Right kidney (tissue), 1 donor: ENCODE measurements around the gene XIRP1.
A peak's percentile ranks its signal among the peaks of the same experiment; 100 is the strongest.

Source experiments
- DNase-seq: peaks from one replicate; pipeline ENCODE4 v3.0.0-alpha.2; 2016

The XIRP1 gene

DNA sequence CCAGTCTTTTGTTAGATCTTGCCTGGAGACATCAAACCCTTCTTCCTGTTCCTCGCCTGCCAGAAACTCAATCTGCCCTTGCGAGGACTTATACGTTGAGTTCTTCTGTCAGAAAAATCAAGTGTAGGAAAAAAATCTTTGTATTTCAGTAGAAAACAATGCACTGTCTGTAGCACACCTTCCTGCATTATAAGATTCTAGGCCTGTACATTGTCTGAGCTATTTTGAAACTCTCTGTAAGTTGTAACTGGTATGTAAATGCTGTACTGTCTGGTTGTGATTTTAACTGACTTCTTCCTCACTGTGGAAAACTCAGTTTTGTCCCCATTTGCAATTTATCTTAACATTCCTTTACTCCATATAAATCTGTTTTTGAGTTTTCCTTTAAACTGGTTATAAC lies 17.7 kb upstream of the XIRP1 start:
- no peak for DNase-seq

DNA sequence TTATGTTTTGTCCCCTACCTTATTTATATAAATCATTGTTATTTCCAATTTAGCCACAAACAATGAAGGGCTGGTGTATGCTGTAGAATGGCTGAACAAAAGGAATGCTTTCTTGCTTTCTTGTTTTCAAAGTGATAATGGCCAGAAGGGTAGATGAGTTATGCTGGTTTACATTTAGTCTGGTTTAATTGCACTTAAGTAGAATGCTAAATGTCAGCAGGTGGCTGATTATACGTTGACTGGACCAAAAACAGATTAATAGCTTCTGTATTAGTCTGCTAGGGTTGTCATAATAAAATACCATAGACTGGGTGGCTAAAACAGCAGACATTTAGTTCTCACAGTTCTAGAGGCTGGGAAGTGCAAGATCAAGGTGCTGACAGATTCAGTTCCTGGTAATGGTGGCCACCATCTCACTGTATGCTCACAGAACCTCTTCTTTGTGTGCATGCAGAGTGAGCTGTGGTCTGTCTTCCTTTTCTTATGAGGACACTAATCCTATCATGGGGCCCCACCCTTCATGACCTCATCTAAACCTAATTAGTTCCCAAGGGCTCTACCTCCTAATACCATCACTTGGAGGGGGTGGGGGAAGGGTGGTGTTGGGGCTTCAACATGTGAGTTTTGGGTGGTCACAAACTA lies 17.1 kb upstream of the XIRP1 start:
- no peak for DNase-seq

DNA sequence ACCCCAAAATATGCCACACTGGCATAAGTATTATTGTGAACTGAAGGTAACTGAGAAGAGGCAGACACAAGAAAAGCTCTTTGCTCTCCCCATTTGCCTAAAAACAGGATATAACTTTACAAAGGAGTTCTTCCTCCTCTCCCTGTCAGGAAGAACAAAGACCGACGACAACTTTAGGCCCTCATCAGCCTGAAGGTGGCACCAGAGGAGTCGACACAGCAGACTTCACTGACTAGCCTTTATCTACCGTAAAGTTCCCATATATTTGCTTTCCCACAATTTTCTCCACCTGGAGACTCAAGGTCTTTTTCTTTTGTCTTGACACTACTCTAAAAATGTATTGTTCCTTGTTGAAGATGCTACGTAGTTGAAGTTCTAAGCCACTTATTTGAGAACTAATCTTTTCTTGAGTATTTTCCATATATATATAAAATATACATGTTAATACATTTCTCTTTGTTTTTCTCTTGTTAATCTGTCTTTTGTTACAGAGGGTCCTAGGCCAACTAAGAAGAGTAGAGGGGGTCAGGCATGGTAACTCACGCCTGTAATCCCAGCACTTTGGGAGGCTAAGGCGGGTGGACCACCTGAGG lies 16.2 kb upstream of the XIRP1 start:
- DNase-seq = no peak

DNA sequence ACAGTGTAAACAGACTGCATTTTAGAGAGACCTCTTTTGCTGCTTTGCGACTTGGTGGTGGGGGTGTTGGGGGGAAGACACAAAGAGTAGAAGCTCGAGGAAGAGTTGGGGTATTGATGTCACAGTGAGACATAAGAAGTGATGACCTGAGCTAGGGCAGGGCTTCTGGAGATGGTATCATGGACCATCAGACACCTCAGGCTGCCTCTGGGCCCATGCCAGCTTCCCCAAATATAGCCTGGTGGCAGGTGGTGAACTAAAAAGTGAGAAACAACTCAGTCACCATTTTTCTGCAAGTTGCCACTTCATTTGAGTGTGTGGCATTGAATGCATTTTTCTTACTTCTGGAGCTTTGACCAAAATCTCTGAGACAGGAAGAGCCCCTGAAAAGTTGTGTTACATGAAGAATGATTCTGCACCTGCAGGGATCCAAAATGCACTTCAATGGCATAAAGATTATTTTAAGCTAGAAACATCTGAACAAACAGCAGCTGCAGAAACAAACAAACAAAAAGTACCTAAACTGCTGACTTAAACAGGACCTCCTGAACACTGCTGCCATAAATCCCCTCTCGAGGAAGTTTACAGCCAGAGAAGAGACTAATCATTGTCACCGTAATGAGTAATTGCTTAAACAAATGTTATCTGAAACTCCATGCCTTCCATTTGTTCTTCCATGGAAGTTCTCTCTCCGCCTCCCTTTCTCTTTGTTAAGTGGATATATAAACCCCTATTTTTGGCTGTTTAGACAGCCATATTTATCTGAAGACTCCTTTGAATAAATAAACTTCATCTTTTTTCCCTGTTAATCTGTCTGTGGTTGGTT lies 15.2 kb upstream of the XIRP1 start:
- DNase-seq = no peak

DNA sequence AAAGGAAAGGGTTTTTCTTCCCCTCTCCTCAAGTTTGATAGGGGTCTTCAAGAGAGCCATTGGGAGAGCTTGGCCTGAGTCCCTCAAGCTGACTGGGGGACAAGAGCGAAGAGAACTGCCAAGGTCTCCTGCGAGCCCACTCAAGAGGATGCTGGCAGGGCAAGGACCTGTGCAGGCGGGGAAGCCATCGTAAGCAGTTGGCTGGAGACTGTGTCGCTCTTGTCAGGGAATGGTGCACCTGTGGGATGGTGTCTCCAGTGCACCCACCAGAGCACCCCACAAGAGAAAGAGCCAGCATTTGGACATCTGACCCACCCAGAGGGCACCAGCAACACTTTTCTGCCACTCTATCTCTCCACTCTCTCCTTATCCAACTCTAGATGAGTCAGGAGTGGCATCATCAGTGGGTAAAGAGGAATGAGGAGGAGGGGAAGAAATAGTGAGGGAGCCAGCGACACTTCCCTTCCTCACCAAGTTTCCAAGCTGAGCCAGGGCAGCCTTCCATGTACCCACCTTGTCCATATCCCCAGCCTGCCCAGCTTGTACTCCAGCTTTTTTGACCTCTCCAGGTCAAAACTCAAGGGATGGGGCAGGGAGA lies 13.6 kb upstream of the XIRP1 start:
- DNase-seq = no peak

DNA sequence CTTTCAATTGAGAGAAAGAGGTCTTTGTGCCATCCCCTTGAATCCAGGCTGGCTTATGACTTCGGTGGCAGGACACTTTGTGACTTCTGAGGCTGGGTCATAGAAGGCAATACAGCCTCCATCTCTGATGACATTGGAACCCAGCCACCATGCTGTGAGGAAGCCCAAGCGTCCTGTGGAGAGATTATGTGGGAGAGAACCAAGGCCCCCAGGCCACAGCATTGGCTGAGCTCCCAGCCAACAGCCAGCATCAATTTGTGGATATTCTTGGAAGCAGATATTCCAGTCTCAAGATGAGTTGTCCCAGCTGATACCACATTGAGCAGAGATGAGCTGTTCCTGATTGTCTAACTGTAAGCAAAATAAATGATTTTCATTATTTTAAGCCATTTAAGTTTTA lies 12.7 kb upstream of the XIRP1 start:
- DNase-seq = no peak

DNA sequence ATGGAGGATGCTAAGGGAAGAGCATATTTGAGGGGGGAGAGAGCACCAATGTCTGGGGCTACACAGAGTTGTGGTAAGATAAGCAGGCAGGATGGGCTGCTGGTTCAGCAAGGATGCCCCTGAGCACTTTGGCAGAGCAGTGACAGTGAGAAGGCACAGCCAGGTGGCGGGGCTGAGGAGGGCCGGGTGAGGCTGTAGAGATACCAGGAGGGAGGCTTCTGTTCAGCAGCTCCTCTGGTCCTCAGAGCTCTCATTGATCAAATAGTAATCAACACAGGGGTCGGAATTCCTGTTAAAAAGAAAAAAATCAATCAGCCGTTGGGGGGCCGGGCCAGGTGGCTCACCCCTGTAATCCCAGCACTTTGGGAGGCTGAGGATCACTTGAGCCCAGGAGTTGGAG lies 11.5 kb upstream of the XIRP1 start:
- no peak for DNase-seq

- DNase-seq = no peak
These were observed 11.0 kb upstream of the XIRP1 start for GRCh38 chr3:39203402-39203801.

- no peak for DNase-seq
These were observed 9.7 kb upstream of the XIRP1 start for GRCh38 chr3:39202094-39202493.

- no peak for DNase-seq
These were observed 4.4 kb upstream of the XIRP1 start for GRCh38 chr3:39196671-39197356.

- no peak for DNase-seq
These were observed 3.6 kb upstream of the XIRP1 start for GRCh38 chr3:39196034-39196433.

DNA sequence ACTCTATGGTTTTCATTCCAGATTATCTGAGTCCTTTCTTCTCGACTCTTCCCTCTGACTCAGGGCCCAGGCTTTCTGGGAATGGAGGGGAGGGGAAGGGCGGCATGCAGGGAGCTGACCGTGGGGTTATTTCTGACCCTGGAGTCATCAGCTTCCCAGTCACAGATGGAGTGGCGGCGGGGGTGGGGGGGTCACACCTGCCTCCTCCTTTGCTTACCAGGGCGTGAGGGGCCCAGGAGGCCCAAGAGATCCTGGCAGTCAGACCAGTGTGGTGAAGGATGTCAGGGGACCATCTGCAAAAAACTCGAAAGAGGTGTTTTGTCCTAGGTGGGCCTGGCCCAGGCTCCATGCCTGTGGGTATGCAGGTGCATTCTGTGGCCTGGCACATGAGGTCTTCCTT lies 996 bp upstream of the XIRP1 start:
- no peak for DNase-seq

DNA sequence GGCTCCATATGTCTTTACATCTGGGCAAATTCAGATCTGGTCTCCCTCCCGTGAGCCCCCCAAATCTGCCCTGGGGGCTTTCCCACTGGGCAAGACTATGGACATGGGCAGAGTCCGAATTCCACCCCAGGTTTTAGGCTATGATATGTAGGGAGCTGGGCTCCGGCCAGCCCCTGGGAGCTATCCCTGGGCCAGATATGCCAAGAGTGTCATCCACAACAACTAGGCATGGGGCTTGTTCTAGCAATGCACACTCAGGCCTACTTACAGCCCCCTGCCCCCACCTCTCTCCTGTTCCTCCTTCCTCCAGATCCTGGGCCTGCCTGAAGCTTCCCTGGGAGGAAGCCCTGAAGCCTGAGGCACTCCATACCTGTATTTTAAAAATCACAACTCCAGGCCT lies 622 bp downstream of the XIRP1 start:
- DNase-seq = no peak

DNA sequence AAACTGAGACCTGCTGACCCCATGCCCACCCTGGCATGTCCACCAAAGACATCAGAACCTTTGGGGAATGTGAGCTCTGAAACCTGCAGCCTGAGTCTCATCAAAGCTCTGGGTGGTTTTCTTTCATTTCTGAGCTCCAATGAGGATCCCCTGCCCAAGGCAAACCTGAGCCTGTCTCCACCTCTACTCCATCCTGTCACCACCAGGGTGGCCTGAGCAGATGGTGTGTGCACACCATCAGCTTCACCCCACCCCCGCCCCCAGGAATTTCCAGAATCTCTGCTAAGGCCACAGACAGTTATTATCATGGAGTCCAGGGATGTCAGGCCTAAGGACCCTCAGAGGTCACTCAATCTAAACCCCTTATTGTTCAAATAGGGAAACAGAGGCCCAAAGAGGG lies 1.3 kb downstream of the XIRP1 start:
- DNase-seq = no peak

GRCh38 chr3:39190281-39191025 lies 1.9 kb downstream of the XIRP1 start:
- no peak for DNase-seq

DNA sequence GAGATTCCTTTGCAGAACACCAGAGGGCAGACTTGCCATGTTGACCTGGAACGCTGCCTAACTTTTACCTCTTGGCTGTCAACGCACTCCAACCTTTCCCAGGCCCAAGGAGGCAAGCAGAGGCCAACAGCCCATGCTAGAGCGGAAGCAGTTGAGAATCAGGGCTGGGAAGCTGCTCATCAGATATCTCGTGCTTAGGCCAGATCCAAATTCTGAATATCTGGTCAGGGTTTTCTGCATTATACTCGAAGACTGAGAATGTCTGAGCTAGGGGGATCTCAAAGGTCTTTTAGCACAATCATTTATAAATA lies 2.5 kb downstream of the XIRP1 start:
- peak; percentile 58 for DNase-seq

DNA sequence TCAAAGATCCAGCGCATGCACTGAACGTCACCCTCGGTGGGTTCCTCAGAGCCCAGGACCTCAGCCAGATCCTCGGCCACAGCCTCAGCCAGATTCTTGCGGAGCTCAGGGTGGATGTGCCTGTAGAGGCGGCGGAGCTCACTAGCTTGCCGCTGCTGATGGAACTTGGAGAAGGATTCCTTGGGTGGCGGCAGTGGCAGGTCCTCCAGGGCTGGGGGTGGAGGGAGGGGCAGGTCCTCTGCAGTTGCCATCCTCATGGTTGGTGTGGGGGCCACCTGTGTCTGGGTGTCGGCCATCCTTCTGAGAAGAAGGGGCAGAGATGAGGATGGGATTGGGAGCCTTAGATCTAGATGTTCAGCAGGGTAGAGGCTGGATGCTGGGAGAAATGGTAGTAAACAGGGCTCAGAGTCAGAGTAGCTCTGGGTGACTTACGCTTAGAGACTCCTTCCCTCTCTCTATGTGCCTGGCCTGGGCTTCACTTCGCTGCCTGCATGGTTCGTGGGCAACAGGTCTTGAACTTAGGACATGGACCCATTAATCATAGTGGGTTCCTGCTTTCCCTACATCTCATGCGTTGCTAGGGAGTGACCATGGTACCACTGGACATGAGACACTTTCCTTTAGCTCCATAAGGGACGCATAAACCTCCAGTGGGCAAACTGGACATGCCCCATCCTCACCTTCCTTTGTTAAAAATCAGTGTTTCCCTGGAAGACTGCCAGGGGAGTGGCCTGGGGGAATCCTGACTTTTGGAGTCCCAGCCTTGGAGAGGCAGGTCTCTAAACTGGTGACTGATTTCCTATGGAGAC lies 3.0 kb downstream of the XIRP1 start:
- no peak for DNase-seq

DNA sequence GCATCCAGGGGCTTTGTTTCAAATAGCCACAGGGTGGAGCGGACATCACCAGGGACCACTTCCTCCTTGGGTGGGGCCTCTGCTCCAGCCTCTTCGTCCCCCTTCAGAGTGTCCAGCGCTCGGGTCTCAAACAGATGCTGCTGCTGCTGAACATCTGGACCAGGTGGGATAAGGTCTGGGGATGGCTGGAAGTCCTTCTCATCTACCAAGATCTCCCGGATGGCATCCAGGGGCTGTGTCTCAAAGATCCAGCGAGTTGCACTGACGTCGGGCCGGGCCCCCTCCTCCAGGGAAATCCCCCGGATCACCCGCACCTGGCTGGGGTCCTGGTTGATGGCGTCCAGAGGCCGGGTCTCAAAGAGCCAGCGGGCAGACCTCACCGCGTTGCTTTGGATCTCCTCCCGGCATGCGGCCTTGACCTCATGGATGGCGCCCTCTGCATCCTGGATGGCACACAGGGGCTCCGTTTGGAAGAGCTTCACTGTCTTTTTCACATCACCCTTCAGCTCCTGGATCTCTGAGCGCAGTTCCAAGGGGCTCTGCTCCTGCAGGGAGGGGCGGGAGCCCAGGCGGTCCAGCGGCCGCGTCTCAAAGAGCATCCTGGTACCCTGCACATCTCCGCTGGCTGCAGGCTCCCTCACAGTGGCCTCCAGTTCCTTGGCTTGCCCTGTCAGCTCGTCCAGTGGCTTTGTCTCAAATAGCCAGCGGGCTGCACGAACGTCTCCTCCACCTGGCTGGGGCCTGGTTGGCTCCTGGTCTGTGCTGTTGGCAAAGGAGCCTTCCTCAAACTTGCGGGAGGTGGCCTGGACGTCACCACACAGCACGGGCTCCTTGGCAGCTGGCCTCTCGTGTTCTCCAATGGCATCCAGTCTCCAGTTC lies 3.9 kb downstream of the XIRP1 start:
- DNase-seq = no peak

GRCh38 chr3:39187372-39188155 lies 4.8 kb downstream of the XIRP1 start:
- no peak for DNase-seq
